H1 (cell line): ENCODE results near the gene QRICH2. TPM values are rescaled to one million over a fixed set of nuclear protein-coding genes. Genes with fewer than 3 reads are reported as not detected.

Experiments used
- CTCF ChIA-PET: fragments of 300-600 bp; sonication (Branson Sonifier 250); formaldehyde crosslinking; loops from one replicate; lab custom pipeline; 2021; ENCODE audit not compliant: partially characterized antibody; lab: Charles Lee
- POLR2A ChIA-PET: fragments of 300-600 bp; sonication (Branson Sonifier 250); formaldehyde crosslinking; loops from one replicate; lab custom pipeline; 2021; ENCODE audit warnings: inconsistent platforms; ENCODE audit not compliant: partially characterized antibody; lab: Charles Lee
- DNase-seq, 2 experiments: peaks; one replicate each; pipeline versions ENCODE4 v3.0.0 to v3.0.0-alpha.2; 2010 to 2022; ENCODE audit warnings: low spot score in 2 of 2, low read depth in 1 of 2, mixed read lengths in 1 of 2
- FAIRE-seq: peaks from 2 replicates; lab custom pipeline; 2011; peaks lifted over from hg19 to GRCh38; lab: Jason Lieb, UNC
- H2AFZ ChIP-seq: 2 replicates; pipeline ENCODE4 v1.8.1; 2012; ENCODE audit warnings: low read length, inconsistent platforms
- H2AK5ac ChIP-seq: 2 replicates; pipeline ENCODE4 v1.6.1; 2013; ENCODE audit warnings: low read depth, low read length
- H2BK120ac ChIP-seq: replicated peaks from 2 replicates; pipeline ENCODE3; 2013; ENCODE audit warnings: low read depth, low read length, inconsistent platforms
- H2BK12ac ChIP-seq: 2 replicates; pipeline ENCODE4 v1.6.1; 2013; ENCODE audit warnings: low read depth, low read length
- H2BK15ac ChIP-seq: 2 replicates; pipeline ENCODE4 v1.6.1; 2013; ENCODE audit warnings: low read length
- H2BK20ac ChIP-seq: 2 replicates; pipeline ENCODE4 v1.6.1; 2013; ENCODE audit warnings: low read length
- H2BK5ac ChIP-seq: 2 replicates; pipeline ENCODE4 v1.6.1; 2013; ENCODE audit warnings: low read depth, low read length
- H3K14ac ChIP-seq: 2 replicates; pipeline ENCODE4 v1.6.1; 2013; ENCODE audit warnings: inconsistent platforms; ENCODE audit not compliant: insufficient read length
- H3K18ac ChIP-seq: 2 replicates; pipeline ENCODE4 v1.6.1; 2013; ENCODE audit warnings: low read length; ENCODE audit errors: extremely low read depth
- H3K23ac ChIP-seq: 2 replicates; pipeline ENCODE4 v1.6.1; 2013; ENCODE audit warnings: inconsistent platforms; ENCODE audit not compliant: insufficient read length
- H3K23me2 ChIP-seq: 2 replicates; pipeline ENCODE4 v1.6.1; 2013; ENCODE audit warnings: low read depth, low read length
- H3K27ac ChIP-seq: 2 replicates; pipeline ENCODE4 v1.6.1; 2011; ENCODE audit warnings: low read depth, low read length, inconsistent platforms
- H3K27me3 ChIP-seq, 4 experiments: replicated peaks in 1 of 4; 1 replicate in 1 of 4; 2 replicates in 3 of 4; pipeline versions ENCODE4 v1.6.1 to v1.8.1; 2011 to 2013; ENCODE audit warnings: low read length in 3 of 4, mild to moderate bottlenecking in 3 of 4, inconsistent platforms in 2 of 4, mixed read lengths in 2 of 4, moderate library complexity in 1 of 4; ENCODE audit not compliant: control insufficient read depth in 3 of 4, insufficient read depth in 3 of 4; ENCODE audit errors: extremely low read depth in 1 of 4
- H3K36me3 ChIP-seq, 4 experiments: 2 replicates each; pipeline versions ENCODE4 v1.6.1 to v1.8.1; 2011 to 2013; ENCODE audit warnings: mild to moderate bottlenecking in 4 of 4, low read length in 3 of 4, moderate library complexity in 2 of 4, control low read depth in 1 of 4, inconsistent platforms in 1 of 4; ENCODE audit not compliant: insufficient read depth in 4 of 4, control insufficient read depth in 2 of 4
- H3K4ac ChIP-seq: replicated peaks from 2 replicates; pipeline ENCODE3; 2013; ENCODE audit warnings: low read length, low read depth, mixed read lengths, inconsistent platforms; ENCODE audit not compliant: insufficient read length
- H3K4me1 ChIP-seq, 4 experiments: replicated peaks in 1 of 4; 1 replicate in 1 of 4; 2 replicates in 3 of 4; pipeline versions ENCODE4 v1.6.1 to v1.8.1; 2011 to 2013; ENCODE audit warnings: low read length in 3 of 4, inconsistent platforms in 2 of 4, mixed read lengths in 1 of 4; ENCODE audit not compliant: insufficient read depth in 4 of 4, control insufficient read depth in 3 of 4
- H3K4me2 ChIP-seq, 2 experiments: 2 replicates each; pipeline versions ENCODE4 v1.6.1 to v1.8.1; 2011 to 2013; ENCODE audit warnings: low read depth in 2 of 2, low read length in 2 of 2, control low read depth in 1 of 2, inconsistent platforms in 1 of 2, mild to moderate bottlenecking in 1 of 2; ENCODE audit not compliant: insufficient read depth in 1 of 2
- H3K4me3 ChIP-seq, 4 experiments: fragments of 200-600, 300-600 bp in 1 of 4; sonication (generic), shearing (Covaris generic), sonication (Bioruptor Twin) in 1 of 4; 2 replicates each; pipeline versions ENCODE4 v1.5.1 to v1.8.1; 2011 to 2016; ENCODE audit warnings: low read length in 4 of 4, low read depth in 3 of 4, control low read depth in 2 of 4, inconsistent platforms in 2 of 4, mild to moderate bottlenecking in 2 of 4, mixed read lengths in 1 of 4, moderate library complexity in 1 of 4; ENCODE audit not compliant: insufficient read depth in 2 of 4; ENCODE audit errors: extremely low read depth in 1 of 4
- H3K56ac ChIP-seq: replicated peaks from 2 replicates; pipeline ENCODE3; 2013; ENCODE audit warnings: low read depth, mild to moderate bottlenecking, mixed read lengths, low read length, inconsistent platforms; ENCODE audit not compliant: insufficient read length
- H3K79me1 ChIP-seq: 2 replicates; pipeline ENCODE4 v1.6.1; 2013; ENCODE audit warnings: low read depth, low read length, control low read depth
- H3K79me2 ChIP-seq, 2 experiments: 2 replicates each; pipeline versions ENCODE4 v1.6.1 to v1.8.1; 2012 to 2013; ENCODE audit warnings: low read length in 2 of 2, mild to moderate bottlenecking in 2 of 2, inconsistent platforms in 1 of 2; ENCODE audit not compliant: insufficient read depth in 2 of 2, control insufficient read depth in 1 of 2
- H3K9ac ChIP-seq, 4 experiments: replicated peaks in 1 of 4; 1 replicate in 1 of 4; 2 replicates in 3 of 4; pipeline versions ENCODE4 v1.6.1 to v1.8.1; 2011 to 2013; ENCODE audit warnings: low read depth in 3 of 4, low read length in 3 of 4, control low read depth in 2 of 4, mild to moderate bottlenecking in 2 of 4, moderate library complexity in 2 of 4, inconsistent platforms in 1 of 4; ENCODE audit errors: extremely low read depth in 1 of 4
- H3K9me3 ChIP-seq, 2 experiments: 2 replicates each; pipeline versions ENCODE4 v1.6.1 to v1.8.1; 2012 to 2013; ENCODE audit warnings: mild to moderate bottlenecking in 2 of 2, moderate library complexity in 2 of 2, control low read depth in 1 of 2, inconsistent platforms in 1 of 2, low read depth in 1 of 2, low read length in 1 of 2, mixed read lengths in 1 of 2; ENCODE audit not compliant: insufficient read depth in 2 of 2
- H4K20me1 ChIP-seq, 2 experiments: replicated peaks in 1 of 2; 2 replicates each; pipeline versions ENCODE3 to v1.8.1; 2011 to 2013; ENCODE audit warnings: inconsistent platforms in 2 of 2, low read length in 2 of 2, mild to moderate bottlenecking in 1 of 2; ENCODE audit not compliant: insufficient read depth in 2 of 2, control insufficient read depth in 1 of 2
- H4K5ac ChIP-seq: 2 replicates; pipeline ENCODE4 v1.6.1; 2013; ENCODE audit warnings: low read length, low read depth, mixed read lengths, inconsistent platforms; ENCODE audit not compliant: insufficient read length
- H4K8ac ChIP-seq: 2 replicates; pipeline ENCODE4 v1.8.0; 2013; ENCODE audit warnings: mild to moderate bottlenecking, moderate library complexity, low read length, inconsistent platforms; ENCODE audit not compliant: insufficient read depth; ENCODE audit errors: extremely low read depth
- H4K91ac ChIP-seq: replicated peaks from 2 replicates; pipeline ENCODE3; 2013; ENCODE audit warnings: low read length, mixed read lengths, inconsistent platforms; ENCODE audit not compliant: insufficient read length
- CHD1 ChIP-seq: IDR thresholded peaks from 2 replicates; pipeline ENCODE4 v1.6.1; 2012; ENCODE audit warnings: low read depth, low read length, improper control_type of control experiment
- GABPA ChIP-seq: IDR thresholded peaks from 2 replicates; pipeline ENCODE4 v1.6.1; 2011; ENCODE audit warnings: mild to moderate bottlenecking, low read length, moderate library complexity, borderline replicate concordance; ENCODE audit not compliant: insufficient read depth
- GTF2F1 ChIP-seq: IDR thresholded peaks from 2 replicates; pipeline ENCODE4 v1.6.1; 2012; ENCODE audit warnings: low read depth, low read length, improper control_type of control experiment, borderline replicate concordance
- HDAC6 ChIP-seq: IDR thresholded peaks from one replicate; pipeline ENCODE4 v1.7.1; 2012; ENCODE audit warnings: low read depth, mild to moderate bottlenecking, inconsistent platforms, low read length, moderate library complexity
- KDM1A ChIP-seq: fragments of 200-600, 300-600 bp; sonication (generic); IDR thresholded peaks from 2 replicates; pipeline ENCODE4 v1.7.1; 2016; ENCODE audit warnings: mild to moderate bottlenecking, low read length, borderline replicate concordance
- POLR2A ChIP-seq, 2 experiments: IDR thresholded peaks; 1 replicate in 1 of 2; 2 replicates in 1 of 2; pipeline ENCODE4 v1.6.1; 2011; ENCODE audit warnings: low read depth in 2 of 2, low read length in 2 of 2, mild to moderate bottlenecking in 2 of 2; ENCODE audit errors: control extremely low read depth in 1 of 2
- RFX5 ChIP-seq: IDR thresholded peaks from 2 replicates; pipeline ENCODE4 v1.6.1; 2011; ENCODE audit warnings: low read depth, low read length, improper control_type of control experiment, borderline replicate concordance
- SP1 ChIP-seq: IDR thresholded peaks from 2 replicates; pipeline ENCODE4 v1.6.1; 2011; ENCODE audit warnings: low read depth, low read length
- WGBS, 2 experiments: shearing (Covaris generic) in 1 of 2; methylation state at CpG; one replicate each; pipeline versions ENCODE4 v1.1.6 to v1.1.7; 2013 to 2015; ENCODE audit warnings: low lambda C conversion rate in 2 of 2, mixed read lengths in 2 of 2, inconsistent platforms in 1 of 2, low coverage in 1 of 2, missing lambda C conversion rate in 1 of 2; ENCODE audit not compliant: insufficient replicate concordance in 2 of 2, insufficient coverage in 1 of 2, insufficient read length in 1 of 2; ENCODE audit errors: extremely low coverage in 1 of 2, missing lambda C conversion rate in 1 of 2; 5-methylcytosine and 5-hydroxymethylcytosine counted together
- polyA plus RNA-seq, 7 experiments: library from polyadenylated mRNA; depleted of rRNA in 3 of 7; stranded (reverse) in 5 of 7; unstranded in 2 of 7; fragments of >200 nt in 5 of 7; fragments of 200-250 nt in 2 of 7; gene quantifications; 1 replicate in 5 of 7; 2 replicates in 1 of 7; 4 replicates in 1 of 7; pipeline versions ENCODE4 v1.2.1 to v1.2.3, GENCODE V29; 2011 to 2013; ENCODE audit warnings: missing spikeins in 2 of 7, mixed read lengths in 2 of 7
- total RNA-seq: library from RNA; stranded (reverse); fragmentation: NEBNext Ultra II Directional; extraction: Animal tissue kit (Norgen Biotek cat#: 25700); gene quantifications from 2 replicates; pipeline ENCODE4 v1.2.1, GENCODE V29; 2021

Gene QRICH2
- total and polyA plus RNA-seq, 2 of the 8 experiments (the other 6 are each of a cell fraction or from before 2014, with no cell fraction given): 2.8 to 3.8 TPM

- ChIA-PET POLR2A (interaction anchor here (0.8 kb wide), 1 partner anchor 9 kb away, joined by 3 read pairs; no protein-coding TSS in a partner anchor), CTCF (interaction anchor here (1.6 to 29.3 kb wide), 2 partner anchors 20 to 41 kb away, joined by 4 to 635 read pairs; partner anchors contain the start of gene SPHK1)
- Histone ChIP-seq H2AFZ (no peak overlapping the region), H2BK5ac (no peak overlapping the region), H3K23me2 (no peaks in the 10 kb centered on the region), H2BK20ac (no peak overlapping the region), H4K8ac (no peak overlapping the region), H3K23ac (no peak overlapping the region), H3K36me3 (peaks cover 4 to 24% (median 9%) of the 10 kb centered on the region in 4 experiments; a peak in 5 of 8 replicates), H3K14ac (no peak overlapping the region), H3K18ac (no peak overlapping the region), H3K9me3 (no peaks in the 10 kb centered on the region), H2BK12ac (no peak overlapping the region), H3K4me1 (no peaks in the 10 kb centered on the region), H2BK120ac (no peak overlapping the region), H3K79me1 (no peaks in the 10 kb centered on the region), H3K9ac (no peak overlapping the region), H3K27ac (no peak overlapping the region), H3K79me2 (peaks cover 0 to 3% of the 10 kb centered on the region in 2 experiments; a peak in 1 of 4 replicates), H3K27me3 (no peaks in the 10 kb centered on the region), H2BK15ac (no peak overlapping the region), H4K5ac (no peak overlapping the region), H4K91ac (no peak overlapping the region), H3K4ac (no peak overlapping the region), H4K20me1 (peaks cover 0 to 2% of the 10 kb centered on the region in 2 experiments), H3K4me3 (no peak overlapping the region), H3K56ac (no peak overlapping the region), H2AK5ac (no peak overlapping the region), H3K4me2 (no peak overlapping the region)
- 89% methylated on average over 9 of the region's 14 CpGs; no CpG with 5 or more reads in 1 of the 2 experiments for WGBS, 2 experiments
- FAIRE-seq: no peak
- TF ChIP-seq HDAC6 (no peak), GABPA (no peak), POLR2A (IDR thresholded peaks at IDR 0.05; ENCODE audit: control extremely low read depth in 1 of 2, low read depth in 2 of 2, low read length in 2 of 2) (no peak), SP1 (no peak), CHD1 (no peak), KDM1A (no peak), GTF2F1 (no peak), RFX5 (no peak)
- no peak for DNase-seq
Observed at GRCh38 chr17:76345377-76345974, 37.4 kb upstream of the QRICH2 start.
